Retinal pigment epithelial cell (primary cell): ENCODE measurements around the gene MEI1.

Source experiments
- DNase-seq: peaks from one replicate; pipeline ENCODE4 v3.0.0-alpha.2; 2010; ENCODE audit warnings: low read depth
- H3K4me3 ChIP-seq: 2 replicates; pipeline ENCODE4 v1.5.1; 2011; ENCODE audit warnings: mild to moderate bottlenecking, low read length, control low read depth, moderate library complexity
- CTCF ChIP-seq: conservative IDR thresholded peaks from 2 replicates; pipeline ENCODE4 v1.5.1; 2011; ENCODE audit warnings: low read depth, low read length, control low read depth, inconsistent platforms

The MEI1 gene

GRCh38 chr22:41846268-41846987, 147.1 kb downstream of the MEI1 start:
- TF ChIP-seq CTCF, result no peak
- no peak overlapping the region for H3K4me3 ChIP-seq
- no peak for DNase-seq

GRCh38 chr22:41847300-41847699, 148.0 kb downstream of the MEI1 start:
- H3K4me3 ChIP-seq, result no peak overlapping the region
- no peak for TF ChIP-seq CTCF
- DNase-seq, result no peak

- no peak for DNase-seq
- no peak for TF ChIP-seq CTCF
- H3K4me3 ChIP-seq, result no peak overlapping the region
These were observed 149.2 kb downstream of the MEI1 start for GRCh38 chr22:41848468-41848867.
